ENCODE results near the gene KRT9. TPM values are rescaled to one million over a fixed set of nuclear protein-coding genes. Genes with fewer than 3 reads are reported as not detected.
A peak's percentile ranks its signal among the peaks of the same experiment; 100 is the strongest.

Gene KRT9
- total and polyA plus RNA-seq, 2 donors (not counting 3 experiments of a cell fraction or from before 2014, with no cell fraction given), result not detected

DNA sequence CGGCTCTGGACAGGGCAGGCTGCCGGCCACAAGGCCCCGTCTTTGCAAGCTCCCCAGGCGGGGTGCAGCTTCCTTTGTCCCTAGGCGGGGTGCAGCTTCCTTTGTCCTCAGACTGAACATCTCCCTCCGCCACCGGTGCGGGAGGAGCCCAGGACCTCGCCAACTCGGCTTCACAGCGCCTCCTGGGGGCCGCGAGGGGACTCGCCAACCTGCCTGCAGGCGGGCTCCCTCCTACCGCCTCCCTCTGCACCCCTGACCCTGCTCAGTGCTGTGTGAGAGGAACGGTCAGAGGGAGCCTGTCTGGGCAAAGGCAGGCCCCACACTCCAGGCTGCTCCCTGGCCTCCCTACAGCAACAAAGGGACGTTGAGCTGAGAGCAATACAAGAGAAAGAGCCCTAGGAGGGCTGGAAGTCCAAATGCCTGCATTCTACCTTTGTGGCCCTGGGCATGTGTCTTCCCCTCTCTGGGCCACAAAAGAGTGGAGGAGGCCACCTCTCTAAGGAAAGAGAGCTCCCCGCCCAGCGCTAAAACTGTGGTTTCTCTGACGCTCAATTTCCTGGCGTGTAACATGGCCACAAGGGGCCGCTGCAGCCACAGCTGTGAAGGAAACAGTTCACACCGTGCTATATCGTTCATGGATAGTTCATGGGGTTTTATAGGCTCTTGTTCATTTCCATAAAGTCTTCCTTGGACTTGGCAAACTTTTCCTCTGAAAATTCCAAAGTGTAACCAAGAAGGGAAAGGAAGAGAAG, 22.8 kb downstream of the KRT9 start:
- peak overlapping the region; percentile 74 for H3K27ac ChIP-seq (ENCODE audit: insufficient read depth, low read depth, low read length)
- POLR2A ChIA-PET, result interaction anchor here (2.2 kb wide), 1 partner anchor 28 kb away, joined by 6 read pairs; no protein-coding TSS in a partner anchor
- peaks cover 19% of the 10 kb centered on the region for H3K4me1 ChIP-seq (ENCODE audit: control insufficient read depth, extremely low read depth, insufficient read depth, low read length)
- dilution Hi-C loops (cut with MboI; ENCODE audit: extremely low pct_ligation_motif_present, low sequenced_read_pairs), result no loop called here
- no peaks in the 10 kb centered on the region for H3K9me1 ChIP-seq (replicated peaks; ENCODE audit: control insufficient read depth, extremely low read depth, insufficient read depth, low read length)
- H4K20me1 ChIP-seq (replicated peaks; ENCODE audit: control insufficient read depth, extremely low read depth, insufficient read depth, low read length), result no peaks in the 10 kb centered on the region
- BruUV-seq (replicated peaks), result no TSS peak
- TF ChIP-seq FOS (IDR thresholded peaks at IDR 0.05; ENCODE audit: borderline replicate concordance, insufficient read depth, low read length) (no peak), EZH2 (IDR thresholded peaks at IDR 0.05; ENCODE audit: borderline replicate concordance, low read depth, low read length, severe bottlenecking) (no peak), GATA2 (IDR thresholded peaks at IDR 0.05; ENCODE audit: insufficient read depth, insufficient read length, low read depth, low read length) (no peak), POLR2AphosphoS5 (IDR thresholded peaks at IDR 0.05; ENCODE audit: insufficient read depth, low read depth, low read length) (peak; percentile 44), JUN (IDR thresholded peaks at IDR 0.05; ENCODE audit: borderline replicate concordance, insufficient read depth, insufficient read length, low read depth) (no peak), POLR2A (IDR thresholded peaks at IDR 0.05; ENCODE audit: low read depth, low read length) (peak; percentile 39), MYC (IDR thresholded peaks at IDR 0.05; ENCODE audit: low read depth, low read length) (no peak)
- TF ChIP-seq, protein P1, sequence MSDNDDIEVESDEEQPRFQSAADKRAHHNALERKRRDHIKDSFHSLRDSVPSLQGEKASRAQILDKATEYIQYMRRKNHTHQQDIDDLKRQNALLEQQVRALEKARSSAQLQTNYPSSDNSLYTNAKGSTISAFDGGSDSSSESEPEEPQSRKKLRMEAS (IDR thresholded peaks at IDR 0.05; ENCODE audit: insufficient read depth, insufficient read length), result no peak
- TF ChIP-seq, protein P2, sequence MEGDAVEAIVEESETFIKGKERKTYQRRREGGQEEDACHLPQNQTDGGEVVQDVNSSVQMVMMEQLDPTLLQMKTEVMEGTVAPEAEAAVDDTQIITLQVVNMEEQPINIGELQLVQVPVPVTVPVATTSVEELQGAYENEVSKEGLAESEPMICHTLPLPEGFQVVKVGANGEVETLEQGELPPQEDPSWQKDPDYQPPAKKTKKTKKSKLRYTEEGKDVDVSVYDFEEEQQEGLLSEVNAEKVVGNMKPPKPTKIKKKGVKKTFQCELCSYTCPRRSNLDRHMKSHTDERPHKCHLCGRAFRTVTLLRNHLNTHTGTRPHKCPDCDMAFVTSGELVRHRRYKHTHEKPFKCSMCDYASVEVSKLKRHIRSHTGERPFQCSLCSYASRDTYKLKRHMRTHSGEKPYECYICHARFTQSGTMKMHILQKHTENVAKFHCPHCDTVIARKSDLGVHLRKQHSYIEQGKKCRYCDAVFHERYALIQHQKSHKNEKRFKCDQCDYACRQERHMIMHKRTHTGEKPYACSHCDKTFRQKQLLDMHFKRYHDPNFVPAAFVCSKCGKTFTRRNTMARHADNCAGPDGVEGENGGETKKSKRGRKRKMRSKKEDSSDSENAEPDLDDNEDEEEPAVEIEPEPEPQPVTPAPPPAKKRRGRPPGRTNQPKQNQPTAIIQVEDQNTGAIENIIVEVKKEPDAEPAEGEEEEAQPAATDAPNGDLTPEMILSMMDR (IDR thresholded peaks at IDR 0.05; ENCODE audit: extremely low read depth in 1 of 2, insufficient read depth in 1 of 2, low read depth in 1 of 2, low read length in 2 of 2), result peak; percentile 68 to 95
- intact Hi-C loops (cut with micrococcal nuclease), result loop anchor here (1.0 to 5.0 kb wide), 11 partner anchors 19 to 747 kb away; no protein-coding TSS in a partner anchor
- H3K9me3 ChIP-seq (replicated peaks; ENCODE audit: control insufficient read depth, insufficient read depth, low read length), result no peaks in the 10 kb centered on the region
- H3K27me3 ChIP-seq (ENCODE audit: control insufficient read depth in 2 of 2, insufficient read depth in 2 of 2, low read length in 2 of 2), result no peaks in the 10 kb centered on the region
- H3K36me3 ChIP-seq (ENCODE audit: control insufficient read depth in 2 of 2, extremely low read depth in 1 of 2, insufficient read depth in 2 of 2, low read length in 2 of 2), result no peaks in the 10 kb centered on the region
- H3K9ac ChIP-seq (replicated peaks; ENCODE audit: extremely low read depth, insufficient read depth, low read length), result peak overlapping the region; percentile 29
- peak overlapping the region; percentile 66 for H3K4me2 ChIP-seq (ENCODE audit: insufficient read depth, low read length)
- FAIRE-seq (peak; percentile 94), DNase-seq (ENCODE audit: low read depth, low spot score) (peak; percentile 74)
- peak overlapping the region; percentile 93 for H2AFZ ChIP-seq (ENCODE audit: low read depth, low read length)
- CTCF ChIA-PET, result interaction anchor here (0.6 to 9.2 kb wide), 84 partner anchors 9 to 933 kb away, joined by 3 to 369 read pairs (median 5); partner anchors contain the start of genes EIF1, KRT13, KRT15 and KRT19
- peak overlapping the region in 2 of 3 experiments; percentile 20 to 23 for H3K4me3 ChIP-seq (replicated peaks in 1 of 3; ENCODE audit: insufficient read depth in 1 of 3, low read depth in 1 of 3, low read length in 3 of 3)
- no peaks in the 10 kb centered on the region for H3K79me2 ChIP-seq (ENCODE audit: control insufficient read depth, insufficient read depth, low read length)

Measured in endothelial cell of umbilical vein (primary cell).